Tibial nerve (tissue), 4 donors: ENCODE measurements around the gene PPP4R4.

ENCODE experiments used
- CTCF ChIP-seq, 5 experiments: fragments of 200-600 bp in 3 of 5; fragments of 450-650 bp in 2 of 5; sonication (generic) in 3 of 5; IDR thresholded peaks; one replicate each; pipeline ENCODE4 v1.5.1; 2016 to 2019; ENCODE audit warnings: antibody characterized with exemption in 5 of 5, mild to moderate bottlenecking in 3 of 5, moderate library complexity in 2 of 5
- EP300 ChIP-seq, 2 donors: sonication (generic); formaldehyde crosslinking; IDR thresholded peaks; one replicate each; pipeline ENCODE4 v1.6.1; 2017; ENCODE audit warnings: antibody characterized with exemption in 2 of 2, mild to moderate bottlenecking in 1 of 2
- POLR2A ChIP-seq, 2 donors: fragments of 450-650 bp; IDR thresholded peaks; one replicate each; pipeline ENCODE4 v1.6.1; 2017; ENCODE audit warnings: antibody characterized with exemption in 2 of 2, mild to moderate bottlenecking in 2 of 2, moderate library complexity in 2 of 2

GRCh38 chr14:94125659-94126418 is 48.3 kb upstream of the PPP4R4 start:
- TF ChIP-seq CTCF (IDR thresholded peaks at IDR 0.05) (no peak), POLR2A (IDR thresholded peaks at IDR 0.05) (no peak), EP300 (IDR thresholded peaks at IDR 0.05) (no peak)
